Loucy (cell line): ENCODE measurements around the gene ELL.

Source experiments
- H2AFZ ChIP-seq: fragments of 200-600 bp; sonication (generic); 2 replicates; pipeline ENCODE4 v1.6.0; 2016; ENCODE audit warnings: antibody characterized with exemption, mild to moderate bottlenecking, low read length, moderate library complexity
- H3F3A ChIP-seq: fragments of 200-600 bp; 2 replicates; pipeline ENCODE4 v1.6.0; 2016; ENCODE audit warnings: antibody characterized with exemption, low read depth, mild to moderate bottlenecking
- H3K27me3 ChIP-seq: fragments of 200-600 bp; sonication (generic); 2 replicates; pipeline ENCODE4 v1.6.1; 2014; ENCODE audit warnings: low read length, mild to moderate bottlenecking; ENCODE audit not compliant: insufficient read depth, poor library complexity, severe bottlenecking
- H3K36me3 ChIP-seq: fragments of 200-600 bp; sonication (generic); 2 replicates; pipeline ENCODE4 v1.6.1; 2016; ENCODE audit warnings: low read length; ENCODE audit not compliant: insufficient read depth
- H3K4me1 ChIP-seq: fragments of 200-600 bp; sonication (generic); 2 replicates; pipeline ENCODE4 v1.5.1; 2014; ENCODE audit warnings: low read length, mild to moderate bottlenecking; ENCODE audit not compliant: insufficient read depth, poor library complexity, severe bottlenecking
- H3K4me2 ChIP-seq: fragments of 200-600 bp; sonication (generic); 2 replicates; pipeline ENCODE4 v1.6.0; 2014; ENCODE audit warnings: antibody characterized with exemption, low read length, low read depth, mild to moderate bottlenecking; ENCODE audit not compliant: poor library complexity, severe bottlenecking
- H3K4me3 ChIP-seq: fragments of 200-600 bp; sonication (generic); 2 replicates; pipeline ENCODE4 v1.5.1; 2014; ENCODE audit warnings: low read length, mild to moderate bottlenecking, mixed read lengths; ENCODE audit not compliant: poor library complexity, severe bottlenecking
- H3K79me2 ChIP-seq: fragments of 200-600 bp; sonication (generic); 2 replicates; pipeline ENCODE4 v1.6.1; 2014; ENCODE audit warnings: low read length; ENCODE audit not compliant: insufficient read depth
- H3K9ac ChIP-seq: fragments of 200-600 bp; sonication (generic); 2 replicates; pipeline ENCODE4 v1.6.0; 2014; ENCODE audit warnings: mild to moderate bottlenecking, low read depth, low read length, moderate library complexity; ENCODE audit not compliant: poor library complexity, severe bottlenecking
- H3K9me2 ChIP-seq: fragments of 200-600 bp; sonication (generic); replicated peaks from 2 replicates; pipeline ENCODE4 v1.6.1; 2016; ENCODE audit warnings: low read depth, low read length, mixed read lengths
- H3K9me3 ChIP-seq: fragments of 200-600 bp; sonication (generic); 2 replicates; pipeline ENCODE4 v1.6.1; 2014; ENCODE audit warnings: mild to moderate bottlenecking, antibody characterized with exemption, low read length, low read depth; ENCODE audit not compliant: insufficient read depth
- H4K20me1 ChIP-seq: fragments of 200-600 bp; sonication (generic); 2 replicates; pipeline ENCODE4 v1.6.0; 2014; ENCODE audit warnings: antibody characterized with exemption, low read length, mild to moderate bottlenecking; ENCODE audit not compliant: insufficient read depth, poor library complexity, severe bottlenecking
- CTCF ChIP-seq: fragments of 200-600 bp; sonication (generic); conservative IDR thresholded peaks from 2 replicates; pipeline ENCODE4 v1.5.1; 2014; ENCODE audit warnings: mild to moderate bottlenecking, antibody characterized with exemption, low read length
- EZH2phosphoT487 ChIP-seq: fragments of 200-600 bp; IDR thresholded peaks from 2 replicates; pipeline ENCODE4 v1.6.1; 2018; ENCODE audit warnings: antibody characterized with exemption, mild to moderate bottlenecking, moderate library complexity, borderline replicate concordance

The ELL gene

GRCh38 chr19:18496980-18497256 lies 25.0 kb downstream of the ELL start:
- Histone ChIP-seq H3K36me3 (no peaks in the 10 kb centered on the region), H3K9me3 (no peaks in the 10 kb centered on the region), H3K79me2 (peaks cover 99% of the 10 kb centered on the region), H3K9ac (no peak overlapping the region), H3F3A (peaks cover 2% of the 10 kb centered on the region; the same call in 1 of the 2 replicates), H4K20me1 (peaks cover 60% of the 10 kb centered on the region), H3K27me3 (no peaks in the 10 kb centered on the region), H3K4me2 (peak overlapping the region; percentile 62), H2AFZ (no peak overlapping the region), H3K4me3 (no peak overlapping the region), H3K4me1 (peaks cover 30% of the 10 kb centered on the region), H3K9me2 (no peaks in the 10 kb centered on the region)
- TF ChIP-seq CTCF (no peak), EZH2phosphoT487 (no peak)

GRCh38 chr19:18496167-18496979 lies 25.5 kb downstream of the ELL start:
- H3K4me1 ChIP-seq, result peaks cover 30% of the 10 kb centered on the region
- peaks cover 2% of the 10 kb centered on the region; the same call in 1 of the 2 replicates for H3F3A ChIP-seq
- TF ChIP-seq EZH2phosphoT487 (no peak), CTCF (peak; percentile 26)
- H3K36me3 ChIP-seq, result no peaks in the 10 kb centered on the region
- peak overlapping the region; percentile 28 for H3K4me3 ChIP-seq
- peak overlapping the region; percentile 62 for H3K4me2 ChIP-seq
- no peaks in the 10 kb centered on the region for H3K27me3 ChIP-seq
- H3K9ac ChIP-seq, result peak overlapping the region; percentile 20
- H4K20me1 ChIP-seq, result peaks cover 62% of the 10 kb centered on the region
- no peak overlapping the region for H2AFZ ChIP-seq
- H3K9me2 ChIP-seq, result no peaks in the 10 kb centered on the region
- peaks cover 99% of the 10 kb centered on the region for H3K79me2 ChIP-seq
- H3K9me3 ChIP-seq, result no peaks in the 10 kb centered on the region

- no peaks in the 10 kb centered on the region for H3K9me3 ChIP-seq
- TF ChIP-seq EZH2phosphoT487, result no peak
- TF ChIP-seq CTCF, result no peak
- peaks cover 2% of the 10 kb centered on the region; the same call in 1 of the 2 replicates for H3F3A ChIP-seq
- H4K20me1 ChIP-seq, result peaks cover 59% of the 10 kb centered on the region
- peak overlapping the region; percentile 20 for H3K9ac ChIP-seq
- H3K36me3 ChIP-seq, result no peaks in the 10 kb centered on the region
- H3K4me1 ChIP-seq, result peaks cover 28% of the 10 kb centered on the region
- no peaks in the 10 kb centered on the region for H3K27me3 ChIP-seq
- H2AFZ ChIP-seq, result no peak overlapping the region
- peak overlapping the region; percentile 62 for H3K4me2 ChIP-seq
- peaks cover 97% of the 10 kb centered on the region for H3K79me2 ChIP-seq
- no peaks in the 10 kb centered on the region for H3K9me2 ChIP-seq
- H3K4me3 ChIP-seq, result no peak overlapping the region
Observed at GRCh38 chr19:18495204-18495911, 26.5 kb downstream of the ELL start.
